AG10803 (cell line): ENCODE data around the gene C1orf174.

Source experiments
- DNase-seq: peaks from one replicate; pipeline ENCODE4 v3.0.0; 2010; ENCODE audit warnings: low read depth
- H3K4me3 ChIP-seq: 2 replicates; pipeline ENCODE4 v1.5.1; 2011; ENCODE audit warnings: mild to moderate bottlenecking, low read length, control low read depth
- CTCF ChIP-seq: conservative IDR thresholded peaks from 2 replicates; pipeline ENCODE4 v1.5.1; 2011; ENCODE audit warnings: mild to moderate bottlenecking, low read length, control low read depth, inconsistent platforms

The C1orf174 gene

GRCh38 chr1:3931007-3931912, 31.2 kb upstream of the C1orf174 start:
- no peak overlapping the region for H3K4me3 ChIP-seq
- DNase-seq: no peak

GRCh38 chr1:3930301-3931006, 30.4 kb upstream of the C1orf174 start:
- H3K4me3 ChIP-seq: no peak overlapping the region
- no peak for DNase-seq
- TF ChIP-seq CTCF: no peak

More at GRCh38 chr1:3931007-3931912, 31.2 kb upstream of the C1orf174 start:
- TF ChIP-seq CTCF: no peak

GRCh38 chr1:3929126-3929525, 29.1 kb upstream of the C1orf174 start:
- no peak for TF ChIP-seq CTCF
- no peak overlapping the region for H3K4me3 ChIP-seq
- no peak for DNase-seq

- DNase-seq: no peak
- no peak overlapping the region for H3K4me3 ChIP-seq
- no peak for TF ChIP-seq CTCF
Observed at GRCh38 chr1:3928586-3928985, 28.5 kb upstream of the C1orf174 start.

- no peak for TF ChIP-seq CTCF
- H3K4me3 ChIP-seq: no peak overlapping the region
- DNase-seq: no peak
Observed at GRCh38 chr1:3926956-3927355, 26.9 kb upstream of the C1orf174 start.

GRCh38 chr1:3925762-3926161, 25.7 kb upstream of the C1orf174 start:
- TF ChIP-seq CTCF: no peak
- DNase-seq: no peak
- H3K4me3 ChIP-seq: no peak overlapping the region
